Tibial nerve (tissue), 4 donors: ENCODE measurements around the gene PXT1.

Experiments
- CTCF ChIP-seq, 5 experiments: fragments of 200-600 bp in 3 of 5; fragments of 450-650 bp in 2 of 5; sonication (generic) in 3 of 5; IDR thresholded peaks; one replicate each; pipeline ENCODE4 v1.5.1; 2016 to 2019; ENCODE audit warnings: antibody characterized with exemption in 5 of 5, mild to moderate bottlenecking in 3 of 5, moderate library complexity in 2 of 5
- EP300 ChIP-seq, 2 donors: sonication (generic); formaldehyde crosslinking; IDR thresholded peaks; one replicate each; pipeline ENCODE4 v1.6.1; 2017; ENCODE audit warnings: antibody characterized with exemption in 2 of 2, mild to moderate bottlenecking in 1 of 2

- TF ChIP-seq EP300 (IDR thresholded peaks at IDR 0.05) = peak in 1 of 2 donors; percentile 30
- peak in 1 of 5 experiments; percentile 24 for TF ChIP-seq CTCF (IDR thresholded peaks at IDR 0.05)
These were observed 55.9 kb downstream of the PXT1 start for GRCh38 chr6:36386495-36387439.
